ENCODE data around the gene SYNDIG1L. TPM values are rescaled to one million over a fixed set of nuclear protein-coding genes. Genes with fewer than 3 reads are reported as not detected.

The SYNDIG1L gene
- total and polyA plus RNA-seq, 2 of the 13 experiments (the other 11 are each of a cell fraction or from before 2014, with no cell fraction given): 0.04 TPM; not detected in 1

DNA sequence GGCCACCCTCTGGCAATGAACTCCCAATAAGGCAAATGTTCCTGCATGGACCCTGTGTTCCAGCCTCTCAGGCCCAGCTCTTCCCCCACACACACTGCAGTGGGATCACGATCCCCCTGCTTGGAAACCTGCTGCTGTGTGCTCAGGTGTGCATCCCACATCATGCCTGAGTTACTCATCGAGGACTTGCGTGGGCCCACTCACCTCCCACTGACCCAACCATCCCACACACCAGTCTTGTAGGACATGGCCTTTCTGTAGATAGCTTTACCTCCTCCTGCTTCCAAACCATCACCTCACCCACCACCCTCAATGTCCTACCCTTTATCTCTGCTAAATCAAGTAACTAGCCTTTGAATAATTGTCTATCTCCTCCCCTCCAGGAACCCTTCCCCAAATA lies 42.5 kb upstream of the SYNDIG1L start:
- BruUV-seq (replicated peaks): no TSS peak
- H3K36me3 ChIP-seq (replicated peaks in 1 of 2; ENCODE audit: control insufficient read depth in 1 of 2, insufficient read depth in 2 of 2, low read length in 2 of 2): peaks cover 3 to 11% of the 10 kb centered on the region in 2 experiments; a peak in 2 of 5 replicates
- H3K4me1 ChIP-seq (ENCODE audit: insufficient read depth, low read length): no peaks in the 10 kb centered on the region
- in situ Hi-C loops (cut with HindIII; ENCODE audit: extremely low pct_ligation_motif_present, low pct_unique_long_range_greater_than_20kb) (no loop called here), intact Hi-C loops (cut with micrococcal nuclease; ENCODE audit: unreplicated experiment) (no loop called here)
- no peaks in the 10 kb centered on the region for H4K20me1 ChIP-seq (ENCODE audit: insufficient read depth, low read length)
- CTCF ChIA-PET (ENCODE audit: low intra/inter-chr PET ratio, low total read pairs): no interaction called here
- FAIRE-seq (no peak), DNase-seq (ENCODE audit: low spot score) (no peak), ATAC-seq (no peak)
- H3K27ac ChIP-seq (ENCODE audit: extremely low read length, insufficient read depth, low read length): no peak overlapping the region
- no peaks in the 10 kb centered on the region for H3K9me3 ChIP-seq (ENCODE audit: low read length)
- H3K27me3 ChIP-seq (ENCODE audit: control insufficient read depth in 1 of 2, insufficient read depth in 2 of 2, low read length in 2 of 2): no peaks in the 10 kb centered on the region
- H3K9ac ChIP-seq (ENCODE audit: insufficient read depth, low read depth, low read length): no peak overlapping the region
- no peaks in the 10 kb centered on the region for H3K79me2 ChIP-seq (ENCODE audit: insufficient read depth, low read length)
- H3K4me2 ChIP-seq (ENCODE audit: low read depth, low read length): no peak overlapping the region
- POLR2A ChIA-PET: no interaction called here
- no peak overlapping the region for H2AFZ ChIP-seq (ENCODE audit: low read length)
- TF ChIP-seq ELF4 (CRISPR knock-in tag; IDR thresholded peaks at IDR 0.05; ENCODE audit: borderline replicate concordance) (no peak), ZFP90 (CRISPR knock-in tag; IDR thresholded peaks at IDR 0.05; ENCODE audit: borderline replicate concordance) (no peak), FLYWCH1 (CRISPR knock-in tag; IDR thresholded peaks at IDR 0.05) (no peak), TCF7L2 (IDR thresholded peaks at IDR 0.05; ENCODE audit: low read depth, low read length) (no peak)
- TF ChIP-seq, protein P1, sequence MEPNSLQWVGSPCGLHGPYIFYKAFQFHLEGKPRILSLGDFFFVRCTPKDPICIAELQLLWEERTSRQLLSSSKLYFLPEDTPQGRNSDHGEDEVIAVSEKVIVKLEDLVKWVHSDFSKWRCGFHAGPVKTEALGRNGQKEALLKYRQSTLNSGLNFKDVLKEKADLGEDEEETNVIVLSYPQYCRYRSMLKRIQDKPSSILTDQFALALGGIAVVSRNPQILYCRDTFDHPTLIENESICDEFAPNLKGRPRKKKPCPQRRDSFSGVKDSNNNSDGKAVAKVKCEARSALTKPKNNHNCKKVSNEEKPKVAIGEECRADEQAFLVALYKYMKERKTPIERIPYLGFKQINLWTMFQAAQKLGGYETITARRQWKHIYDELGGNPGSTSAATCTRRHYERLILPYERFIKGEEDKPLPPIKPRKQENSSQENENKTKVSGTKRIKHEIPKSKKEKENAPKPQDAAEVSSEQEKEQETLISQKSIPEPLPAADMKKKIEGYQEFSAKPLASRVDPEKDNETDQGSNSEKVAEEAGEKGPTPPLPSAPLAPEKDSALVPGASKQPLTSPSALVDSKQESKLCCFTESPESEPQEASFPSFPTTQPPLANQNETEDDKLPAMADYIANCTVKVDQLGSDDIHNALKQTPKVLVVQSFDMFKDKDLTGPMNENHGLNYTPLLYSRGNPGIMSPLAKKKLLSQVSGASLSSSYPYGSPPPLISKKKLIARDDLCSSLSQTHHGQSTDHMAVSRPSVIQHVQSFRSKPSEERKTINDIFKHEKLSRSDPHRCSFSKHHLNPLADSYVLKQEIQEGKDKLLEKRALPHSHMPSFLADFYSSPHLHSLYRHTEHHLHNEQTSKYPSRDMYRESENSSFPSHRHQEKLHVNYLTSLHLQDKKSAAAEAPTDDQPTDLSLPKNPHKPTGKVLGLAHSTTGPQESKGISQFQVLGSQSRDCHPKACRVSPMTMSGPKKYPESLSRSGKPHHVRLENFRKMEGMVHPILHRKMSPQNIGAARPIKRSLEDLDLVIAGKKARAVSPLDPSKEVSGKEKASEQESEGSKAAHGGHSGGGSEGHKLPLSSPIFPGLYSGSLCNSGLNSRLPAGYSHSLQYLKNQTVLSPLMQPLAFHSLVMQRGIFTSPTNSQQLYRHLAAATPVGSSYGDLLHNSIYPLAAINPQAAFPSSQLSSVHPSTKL (CRISPR knock-in tag; IDR thresholded peaks at IDR 0.05): no peak
- TF ChIP-seq, protein P2, sequence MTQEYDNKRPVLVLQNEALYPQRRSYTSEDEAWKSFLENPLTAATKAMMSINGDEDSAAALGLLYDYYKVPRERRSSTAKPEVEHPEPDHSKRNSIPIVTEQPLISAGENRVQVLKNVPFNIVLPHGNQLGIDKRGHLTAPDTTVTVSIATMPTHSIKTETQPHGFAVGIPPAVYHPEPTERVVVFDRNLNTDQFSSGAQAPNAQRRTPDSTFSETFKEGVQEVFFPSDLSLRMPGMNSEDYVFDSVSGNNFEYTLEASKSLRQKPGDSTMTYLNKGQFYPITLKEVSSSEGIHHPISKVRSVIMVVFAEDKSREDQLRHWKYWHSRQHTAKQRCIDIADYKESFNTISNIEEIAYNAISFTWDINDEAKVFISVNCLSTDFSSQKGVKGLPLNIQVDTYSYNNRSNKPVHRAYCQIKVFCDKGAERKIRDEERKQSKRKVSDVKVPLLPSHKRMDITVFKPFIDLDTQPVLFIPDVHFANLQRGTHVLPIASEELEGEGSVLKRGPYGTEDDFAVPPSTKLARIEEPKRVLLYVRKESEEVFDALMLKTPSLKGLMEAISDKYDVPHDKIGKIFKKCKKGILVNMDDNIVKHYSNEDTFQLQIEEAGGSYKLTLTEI (CRISPR knock-in tag; conservative IDR thresholded peaks at IDR 0.05): no peak
- WGBS (ENCODE audit: low lambda C conversion rate): 81% methylated on average over 3 of the region's 3 CpGs
- H3K4me3 ChIP-seq (replicated peaks in 1 of 3; ENCODE audit: insufficient read depth in 1 of 3, low read depth in 2 of 3, low read length in 3 of 3): no peak overlapping the region
